GM12878 (cell line): Measurements from ENCODE around the gene EMP1. TPM values are rescaled to one million over a fixed set of nuclear protein-coding genes. Genes with fewer than 3 reads are reported as not detected.

Source experiments
- ATAC-seq: fragments of 200-7000 bp; cut with Tn5 transposase; 3 replicates; pipeline ENCODE4 v1.9.1; 2020; ENCODE audit warnings: mild to moderate bottlenecking, moderate library complexity
- BruUV-seq: library from RNA; stranded (reverse); fragments of 400-500 nt; replicated peaks from 2 replicates; lab custom pipeline; 2021; lab: Mats Ljungman, UMichigan
- CTCF ChIA-PET: fragments of 300-600 bp; sonication (Branson Sonifier 250); formaldehyde crosslinking; extraction: SDS; loops from one replicate; lab custom pipeline; 2021; ENCODE audit warnings: inconsistent platforms; lab: Yijun Ruan, JAX
- POLR2A ChIA-PET: fragments of 350-600 bp; formaldehyde crosslinking; extraction: SDS; loops from one replicate; lab custom pipeline; 2021; ENCODE audit warnings: inconsistent platforms; lab: Charles Lee
- RAD21 ChIA-PET: fragments of 300-600 bp; sonication (Branson Sonifier 250); formaldehyde crosslinking; loops from one replicate; lab custom pipeline; 2023; ENCODE audit warnings: antibody characterized with exemption; ENCODE audit not compliant: unreplicated experiment; lab: Charles Lee
- SMC1A ChIA-PET: fragments of 300-600 bp; sonication (Branson Sonifier 250); formaldehyde crosslinking; loops from one replicate; lab custom pipeline; 2023; ENCODE audit not compliant: unreplicated experiment, uncharacterized antibody; lab: Charles Lee
- DNase-seq: peaks from one replicate; pipeline ENCODE4 v3.0.0-alpha.2; 2011; ENCODE audit warnings: low read depth, low spot score
- FAIRE-seq: peaks from 3 replicates; lab custom pipeline; 2011; peaks lifted over from hg19 to GRCh38; lab: Jason Lieb, UNC
- H2AFZ ChIP-seq: 2 replicates; pipeline ENCODE4 v1.6.0; 2011; ENCODE audit warnings: low read depth, low read length, control low read depth; ENCODE audit not compliant: control insufficient read depth
- H3K27ac ChIP-seq: 2 replicates; pipeline ENCODE4 v1.5.1; 2011; ENCODE audit warnings: control low read depth; ENCODE audit not compliant: control insufficient read depth, insufficient read depth
- H3K27me3 ChIP-seq, 2 experiments: replicated peaks in 1 of 2; 2 replicates each; pipeline versions ENCODE4 v1.6.0 to v1.6.1; 2011; ENCODE audit warnings: low read length in 1 of 2; ENCODE audit not compliant: control insufficient read depth in 2 of 2, insufficient read depth in 2 of 2
- H3K36me3 ChIP-seq, 2 experiments: 2 replicates each; pipeline ENCODE4 v1.5.1; 2011; ENCODE audit warnings: low read length in 1 of 2; ENCODE audit not compliant: control insufficient read depth in 2 of 2, insufficient read depth in 2 of 2
- H3K4me1 ChIP-seq: 2 replicates; pipeline ENCODE4 v1.6.1; 2011; ENCODE audit warnings: mild to moderate bottlenecking, low read length, moderate library complexity, mixed read lengths; ENCODE audit not compliant: control insufficient read depth, insufficient read depth
- H3K4me2 ChIP-seq: 2 replicates; pipeline ENCODE4 v1.6.0; 2011; ENCODE audit warnings: control low read depth; ENCODE audit not compliant: control insufficient read depth, insufficient read depth
- H3K4me3 ChIP-seq: fragments of 200-600 bp; sonication (generic); 2 replicates; pipeline ENCODE4 v1.5.1; 2016
- H3K79me2 ChIP-seq: 2 replicates; pipeline ENCODE4 v1.6.0; 2011; ENCODE audit warnings: low read length; ENCODE audit not compliant: control insufficient read depth, insufficient read depth
- H3K9ac ChIP-seq: 2 replicates; pipeline ENCODE4 v1.8.0; 2011; ENCODE audit warnings: low read length, control low read depth, mixed read lengths; ENCODE audit not compliant: control insufficient read depth, insufficient read depth
- H3K9me3 ChIP-seq: replicated peaks from 3 replicates; pipeline ENCODE4 v1.5.1; 2011; ENCODE audit warnings: mild to moderate bottlenecking, low read length; ENCODE audit not compliant: control insufficient read depth, insufficient read depth
- H4K20me1 ChIP-seq: 2 replicates; pipeline ENCODE4 v1.6.0; 2011; ENCODE audit not compliant: control insufficient read depth, insufficient read depth
- BRCA1 ChIP-seq: IDR thresholded peaks from 2 replicates; pipeline ENCODE4 v1.6.1; 2011; ENCODE audit warnings: low read depth, low read length, improper control_type of control experiment
- CEBPB ChIP-seq, 2 experiments: fragments of 150-350 bp in 1 of 2; IDR thresholded peaks; 2 replicates each; pipeline ENCODE4 v1.6.1; 2012 to 2014; ENCODE audit warnings: low read depth in 2 of 2, low read length in 2 of 2, borderline replicate concordance in 1 of 2, inconsistent platforms in 1 of 2
- CHD2 ChIP-seq: IDR thresholded peaks from 2 replicates; pipeline ENCODE4 v1.6.1; 2011; ENCODE audit warnings: low read depth, low read length, improper control_type of control experiment, borderline replicate concordance
- CUX1 ChIP-seq: IDR thresholded peaks from 2 replicates; pipeline ENCODE4 v1.6.1; 2012; ENCODE audit warnings: improper control_type of control experiment, low read depth, low read length; ENCODE audit not compliant: insufficient replicate concordance
- GATAD2B ChIP-seq: fragments of 450-650 bp; conservative IDR thresholded peaks from 2 replicates; pipeline ENCODE4 v1.6.1; 2017; ENCODE audit warnings: low read depth, mild to moderate bottlenecking, moderate library complexity
- IKZF1 ChIP-seq: fragments of 450-650 bp; conservative IDR thresholded peaks from 2 replicates; pipeline ENCODE4 v1.6.1; 2017; ENCODE audit warnings: antibody characterized with exemption, mild to moderate bottlenecking
- NKRF ChIP-seq: fragments of 450-650 bp; conservative IDR thresholded peaks from 2 replicates; pipeline ENCODE4 v1.6.1; 2017; ENCODE audit warnings: mild to moderate bottlenecking, moderate library complexity
- PAX5 ChIP-seq: IDR thresholded peaks from 2 replicates; pipeline ENCODE4 v1.6.1; 2011; ENCODE audit warnings: low read depth, low read length, borderline replicate concordance
- PML ChIP-seq: IDR thresholded peaks from 2 replicates; pipeline ENCODE4 v1.6.1; 2012; ENCODE audit warnings: low read length, inconsistent platforms
- RELB ChIP-seq: fragments of 450-650 bp; IDR thresholded peaks from 2 replicates; pipeline ENCODE4 v1.6.1; 2017; ENCODE audit warnings: low read depth, mild to moderate bottlenecking, moderate library complexity
- TARDBP ChIP-seq: IDR thresholded peaks from 2 replicates; pipeline ENCODE4 v1.6.1; 2016; ENCODE audit warnings: borderline replicate concordance
- ZBTB33 ChIP-seq: fragments of 450-650 bp; IDR thresholded peaks from 2 replicates; pipeline ENCODE4 v1.6.1; 2017; ENCODE audit warnings: mild to moderate bottlenecking
- ZSCAN29 ChIP-seq: fragments of 450-650 bp; IDR thresholded peaks from 2 replicates; pipeline ENCODE4 v1.6.1; 2017; ENCODE audit warnings: mild to moderate bottlenecking, moderate library complexity
- WGBS: methylation state at CpG from one replicate; pipeline ENCODE4 v1.1.6; 2016; ENCODE audit warnings: low lambda C conversion rate; ENCODE audit not compliant: insufficient replicate concordance, insufficient coverage; ENCODE audit errors: missing lambda C conversion rate; 5-methylcytosine and 5-hydroxymethylcytosine counted together
- in situ Hi-C: fragments of 300-500 bp; cut with MboI; formaldehyde crosslinking; loops from 9 replicates; pipeline ENCODE4 v1.14.3; 2018; ENCODE audit warnings: mixed read lengths
- intact Hi-C: fragments of 100-400 bp; cut with micrococcal nuclease; formaldehyde crosslinking; loops from one replicate; pipeline ENCODE4 v1.14.2; 2022; ENCODE audit not compliant: unreplicated experiment
- polyA plus RNA-seq, 11 experiments: library from polyadenylated mRNA; depleted of rRNA in 4 of 11; unstranded in 6 of 11; stranded (reverse) in 5 of 11; fragments of >200 nt; fragmentation: Nextera tagmentation in 4 of 11; fragmentation: Illumina TruSeq in 1 of 11; extraction: Ambion mirVana in 4 of 11; extraction: Trizol in 1 of 11; gene quantifications; 1 replicate in 1 of 11; 2 replicates in 10 of 11; pipeline versions ENCODE4 v1.2.1 to v1.2.3, GENCODE V29; 2011 to 2016; ENCODE audit warnings: inconsistent platforms in 2 of 11, missing spikeins in 2 of 11, low read depth in 1 of 11
- total RNA-seq, 4 experiments: library from RNA; depleted of rRNA in 3 of 4; stranded (reverse); fragments of >200 nt in 3 of 4; fragmentation: Illumina TruSeq in 1 of 4; extraction: Trizol in 1 of 4; gene quantifications; 2 replicates each; pipeline versions ENCODE4 v1.2.1 to v1.2.3, GENCODE V29; 2013 to 2021

The EMP1 gene
- total and polyA plus RNA-seq, 10 of the 15 experiments (the other 5 are each of a cell fraction or from before 2014, with no cell fraction given), result 0.09 to 0.90 (median 0.25) TPM; not detected in 1

- in situ Hi-C loops, result no loop called here
- Histone ChIP-seq H3K4me1 (no peaks in the 10 kb centered on the region), H3K9ac (no peak overlapping the region)
- RAD21 ChIA-PET, result no interaction called here
- FAIRE-seq, result no peak
- TF ChIP-seq IKZF1, result no peak
- TF ChIP-seq TARDBP, result no peak
- no peak for TF ChIP-seq RELB
- TF ChIP-seq NKRF, result no peak
- TF ChIP-seq BRCA1, result no peak
- no peak for TF ChIP-seq ZSCAN29
- no peak for TF ChIP-seq GATAD2B
- TF ChIP-seq CHD2, result no peak
- no peak for TF ChIP-seq PML
- TF ChIP-seq PAX5, result no peak
- no peak for TF ChIP-seq CUX1
- TF ChIP-seq CEBPB (IDR thresholded peaks at IDR 0.05; ENCODE audit: borderline replicate concordance in 1 of 2, low read depth in 2 of 2, low read length in 2 of 2), result no peak
- TF ChIP-seq ZBTB33, result no peak
- TF ChIP-seq, all 136 proteins: peak for 0
- H3K79me2 ChIP-seq, result no peaks in the 10 kb centered on the region
- H3K4me2 ChIP-seq, result no peak overlapping the region
- H4K20me1 ChIP-seq, result no peaks in the 10 kb centered on the region
- DNase-seq, result no peak
- no peak overlapping the region for H3K27ac ChIP-seq
- no peak for ATAC-seq
- no peaks in the 10 kb centered on the region for H3K36me3 ChIP-seq
- intact Hi-C loops, result no loop called here
- no peak overlapping the region for H3K4me3 ChIP-seq
- H2AFZ ChIP-seq, result no peak overlapping the region
- H3K27me3 ChIP-seq, result peaks cover 7 to 9% of the 10 kb centered on the region in 2 experiments
- H3K9me3 ChIP-seq, result no peaks in the 10 kb centered on the region
- WGBS, result 34% methylated on average over 4 of the region's 4 CpGs
- ChIA-PET SMC1A (interaction anchor here (0.8 kb wide), 1 partner anchor 70 kb away, joined by 3 read pairs; no protein-coding TSS in a partner anchor), CTCF (interaction anchor here (0.9 kb wide), 1 partner anchor 26 kb away, joined by 5 read pairs; no protein-coding TSS in a partner anchor), POLR2A (no interaction called here)
- BruUV-seq, result no TSS peak
Measured at GRCh38 chr12:13186302-13186701, 10.2 kb upstream of the EMP1 start.
